Caco-2 (cell line): ENCODE measurements around the gene MYH9. TPM values are rescaled to one million over a fixed set of nuclear protein-coding genes. Genes with fewer than 3 reads are reported as not detected.
A peak's percentile ranks its signal among the peaks of the same experiment; 100 is the strongest.

Source experiments
- BruUV-seq: library from RNA; stranded (reverse); fragments of 400-500 nt; replicated peaks from 2 replicates; lab custom pipeline; 2021; lab: Mats Ljungman, UMichigan
- CTCF ChIA-PET: fragments of 300-600 bp; sonication (Branson Sonifier 250); formaldehyde crosslinking; loops from one replicate; lab custom pipeline; 2022; ENCODE audit warnings: antibody characterized with exemption; lab: Charles Lee
- POLR2A ChIA-PET: fragments of 300-600 bp; sonication (Branson Sonifier 250); formaldehyde crosslinking; loops from one replicate; lab custom pipeline; 2022; ENCODE audit warnings: antibody characterized with exemption; lab: Charles Lee
- DNase-seq, 2 experiments: peaks; one replicate each; pipeline versions ENCODE4 v3.0.0 to v3.0.0-alpha.2; 2020 to 2022
- H3K27me3 ChIP-seq: replicated peaks from 2 replicates; pipeline ENCODE4 v1.6.0; 2011; ENCODE audit warnings: low read length; ENCODE audit not compliant: control insufficient read depth, insufficient read depth
- H3K36me3 ChIP-seq: 2 replicates; pipeline ENCODE4 v1.5.1; 2011; ENCODE audit warnings: low read length; ENCODE audit not compliant: control insufficient read depth, insufficient read depth
- H3K4me1 ChIP-seq: fragments of 250-450 bp; sonication (Bioruptor Pico); 2 replicates; pipeline ENCODE4 v1.5.1; 2020; ENCODE audit warnings: mild to moderate bottlenecking
- H3K4me3 ChIP-seq: 2 replicates; pipeline ENCODE4 v1.5.1; 2011; ENCODE audit warnings: low read depth, mild to moderate bottlenecking, control low read depth, low read length
- H3K9me3 ChIP-seq: fragments of 250-450 bp; sonication (Bioruptor Pico); 2 replicates; pipeline ENCODE4 v1.5.1; 2020; ENCODE audit warnings: mild to moderate bottlenecking, moderate library complexity
- H3K27ac Mint-ChIP-seq: one replicate; pipeline ENCODE4 v1.8.0; 2022; ENCODE audit warnings: mixed read lengths; ENCODE audit not compliant: unreplicated experiment
- H3K27me3 Mint-ChIP-seq: one replicate; pipeline ENCODE4 v1.8.0; 2022; ENCODE audit warnings: mixed read lengths; ENCODE audit not compliant: insufficient read depth, unreplicated experiment
- H3K36me3 Mint-ChIP-seq: one replicate; pipeline ENCODE4 v1.8.0; 2022; ENCODE audit warnings: mild to moderate bottlenecking, mixed read lengths; ENCODE audit not compliant: insufficient read depth, unreplicated experiment
- H3K4me1 Mint-ChIP-seq: one replicate; pipeline ENCODE4 v1.8.0; 2022; ENCODE audit warnings: low read depth, mixed read lengths; ENCODE audit not compliant: unreplicated experiment
- H3K4me3 Mint-ChIP-seq: one replicate; pipeline ENCODE4 v1.8.0; 2022; ENCODE audit warnings: mild to moderate bottlenecking, moderate library complexity, mixed read lengths; ENCODE audit not compliant: unreplicated experiment
- H3K9me3 Mint-ChIP-seq: one replicate; pipeline ENCODE4 v1.8.0; 2022; ENCODE audit warnings: mixed read lengths; ENCODE audit not compliant: unreplicated experiment
- CTCF ChIP-seq, 2 experiments: fragments of 200-600 bp in 1 of 2; IDR thresholded peaks; 1 replicate in 1 of 2; 2 replicates in 1 of 2; pipeline versions ENCODE4 v1.5.1 to v1.8.0; 2011 to 2022; ENCODE audit warnings: antibody characterized with exemption in 1 of 2, control low read depth in 1 of 2, inconsistent platforms in 1 of 2, low read depth in 1 of 2, low read length in 1 of 2, mild to moderate bottlenecking in 1 of 2, moderate library complexity in 1 of 2; ENCODE audit not compliant: insufficient read depth in 1 of 2, severe bottlenecking in 1 of 2, unreplicated experiment in 1 of 2
- intact Hi-C: fragments of 100-400 bp; cut with micrococcal nuclease; formaldehyde crosslinking; loops from one replicate; pipeline ENCODE4 v1.10.0; 2022; ENCODE audit not compliant: unreplicated experiment
- total RNA-seq: library from RNA; stranded (reverse); gene quantifications from 2 replicates; pipeline ENCODE4 v1.2.3, GENCODE V29; 2022

MYH9 gene
- total RNA-seq, 1 experiment from 2014 or later, result 513 TPM

- H3K27ac Mint-ChIP-seq, result peak overlapping the region; percentile 64
- no peaks in the 10 kb centered on the region for H3K9me3 Mint-ChIP-seq
- POLR2A ChIA-PET, result interaction anchor here (0.6 to 1.3 kb wide), 5 partner anchors 8 to 61 kb away, joined by 3 to 7 read pairs (median 4); partner anchors contain the start of gene MYH9
- peaks cover 25% of the 10 kb centered on the region for H3K4me1 Mint-ChIP-seq
- TF ChIP-seq CTCF (IDR thresholded peaks at IDR 0.05; ENCODE audit: insufficient read depth in 1 of 2, low read depth in 1 of 2, low read length in 1 of 2, severe bottlenecking in 1 of 2, unreplicated experiment in 1 of 2), result no peak
- intact Hi-C loops, result no loop called here
- peaks cover 58% of the 10 kb centered on the region for H3K4me1 ChIP-seq
- H3K4me3 Mint-ChIP-seq, result peak overlapping the region; percentile 18
- no peaks in the 10 kb centered on the region for H3K36me3 ChIP-seq
- H3K27me3 ChIP-seq, result no peaks in the 10 kb centered on the region
- BruUV-seq, result no TSS peak
- H3K4me3 ChIP-seq, result no peak overlapping the region
- H3K9me3 ChIP-seq, result 0 out of 2 replicates have a peak, but pooled peaks cover 5% of the 10 kb centered on the region
- no peaks in the 10 kb centered on the region for H3K27me3 Mint-ChIP-seq
- peak; percentile 55 to 65 for DNase-seq
- H3K36me3 Mint-ChIP-seq, result peaks cover 10% of the 10 kb centered on the region
- CTCF ChIA-PET, result interaction anchor here (0.9 kb wide), 1 partner anchor 48 kb away, joined by 5 read pairs; no protein-coding TSS in a partner anchor
Observed at GRCh38 chr22:36422287-36423014, 34.7 kb upstream of the MYH9 start.

GRCh38 chr22:36419912-36420882 lies 32.4 kb upstream of the MYH9 start:
- H3K36me3 ChIP-seq, result no peaks in the 10 kb centered on the region
- peak overlapping the region; percentile 70 for H3K4me3 Mint-ChIP-seq
- H3K9me3 ChIP-seq, result no peaks in the 10 kb centered on the region
- ChIA-PET POLR2A (interaction anchor here (0.6 to 2.8 kb wide), 11 partner anchors 10 to 61 kb away, joined by 3 to 20 read pairs (median 7); partner anchors contain the start of genes MYH9 and TXN2), CTCF (interaction anchor here (0.6 to 2.0 kb wide), 3 partner anchors 15 to 356 kb away, joined by 3 to 5 read pairs (median 4); partner anchors contain the start of gene IFT27)
- no peaks in the 10 kb centered on the region for H3K27me3 Mint-ChIP-seq
- intact Hi-C loops, result loop anchor here (1.0 to 2.0 kb wide), 4 partner anchors 10 to 51 kb away; no protein-coding TSS in a partner anchor
- DNase-seq, result peak; percentile 65 to 86
- TF ChIP-seq CTCF (IDR thresholded peaks at IDR 0.05; ENCODE audit: insufficient read depth in 1 of 2, low read depth in 1 of 2, low read length in 1 of 2, severe bottlenecking in 1 of 2, unreplicated experiment in 1 of 2), result no peak
- H3K4me3 ChIP-seq, result peak overlapping the region; percentile 8; the same call in 1 of the 2 replicates
- H3K4me1 ChIP-seq, result peaks cover 41% of the 10 kb centered on the region
- H3K9me3 Mint-ChIP-seq, result no peaks in the 10 kb centered on the region
- H3K27ac Mint-ChIP-seq, result peak overlapping the region; percentile 91
- BruUV-seq, result TSS peak; percentile 85
- H3K4me1 Mint-ChIP-seq, result peaks cover 9% of the 10 kb centered on the region
- H3K36me3 Mint-ChIP-seq, result peaks cover 10% of the 10 kb centered on the region
- no peaks in the 10 kb centered on the region for H3K27me3 ChIP-seq
